Measurements from ENCODE around the gene NME9.

GRCh38 chr3:138361561-138361971 lies 31.9 kb upstream of the NME9 start:
- TF ChIP-seq CTCF (conservative IDR thresholded peaks at IDR 0.05 in 1 of 2, IDR thresholded peaks at IDR 0.05 in 1 of 2; ENCODE audit: low read depth in 1 of 2, low read length in 2 of 2) (no peak), EZH2 (IDR thresholded peaks at IDR 0.05; ENCODE audit: low read length, missing control alignments) (no peak)
